ENCODE data around the gene MYOF. TPM values are rescaled to one million over a fixed set of nuclear protein-coding genes. Genes with fewer than 3 reads are reported as not detected.
"Not testable (repeated sequence)": the region's sequence is repeated elsewhere in the genome, so short reads cannot be mapped to it uniquely, and the experiment has no call there.

Gene MYOF
- total RNA-seq, 1 donor from 2014 or later, result 13.4 TPM

- Mint-ChIP-seq H3K4me3 (no peak overlapping the region), H3K4me1 (ENCODE audit: low read depth) (no peaks in the 10 kb centered on the region), H3K36me3 (ENCODE audit: low read depth) (no peaks in the 10 kb centered on the region), H3K27me3 (ENCODE audit: insufficient read depth) (no peaks in the 10 kb centered on the region), H3K27ac (no peak overlapping the region), H3K9me3 (no peaks in the 10 kb centered on the region)
- intact Hi-C loops (cut with micrococcal nuclease), result no loop called here
- no peak for DNase-seq (ENCODE audit: low spot score)
Observed at GRCh38 chr10:93445097-93445960, 36.8 kb downstream of the MYOF start.

GRCh38 chr10:93443481-93443880, 38.7 kb downstream of the MYOF start:
- H3K36me3 Mint-ChIP-seq (ENCODE audit: low read depth), result no peaks in the 10 kb centered on the region

GRCh38 chr10:93442721-93443120, 39.4 kb downstream of the MYOF start:
- H3K4me3 Mint-ChIP-seq; intact Hi-C loops (cut with micrococcal nuclease): not testable (repeated sequence)

More at GRCh38 chr10:93443481-93443880, 38.7 kb downstream of the MYOF start:
- H3K9me3 Mint-ChIP-seq, result no peaks in the 10 kb centered on the region
- no peaks in the 10 kb centered on the region for H3K27me3 Mint-ChIP-seq (ENCODE audit: insufficient read depth)
- no peak overlapping the region for H3K27ac Mint-ChIP-seq
- no peaks in the 10 kb centered on the region for H3K4me1 Mint-ChIP-seq (ENCODE audit: low read depth)
- intact Hi-C loops (cut with micrococcal nuclease), result no loop called here
- no peak for DNase-seq (ENCODE audit: low spot score)
- no peak overlapping the region for H3K4me3 Mint-ChIP-seq

GRCh38 chr10:93440591-93441091, 41.5 kb downstream of the MYOF start:
- H3K36me3 Mint-ChIP-seq (ENCODE audit: low read depth), result no peaks in the 10 kb centered on the region

More at GRCh38 chr10:93442721-93443120, 39.4 kb downstream of the MYOF start:
- not testable (repeated sequence) for H3K27me3 Mint-ChIP-seq (ENCODE audit: insufficient read depth); H3K9me3 Mint-ChIP-seq; DNase-seq (ENCODE audit: low spot score); H3K4me1 Mint-ChIP-seq (ENCODE audit: low read depth); H3K36me3 Mint-ChIP-seq (ENCODE audit: low read depth); H3K27ac Mint-ChIP-seq

GRCh38 chr10:93438613-93439253, 43.4 kb downstream of the MYOF start:
- no peak for DNase-seq (ENCODE audit: low spot score)
- H3K9me3 Mint-ChIP-seq, result no peaks in the 10 kb centered on the region
- H3K27me3 Mint-ChIP-seq (ENCODE audit: insufficient read depth), result no peaks in the 10 kb centered on the region
- H3K4me1 Mint-ChIP-seq (ENCODE audit: low read depth), result no peaks in the 10 kb centered on the region
- no peaks in the 10 kb centered on the region for H3K36me3 Mint-ChIP-seq (ENCODE audit: low read depth)
- H3K4me3 Mint-ChIP-seq, result no peak overlapping the region
- intact Hi-C loops (cut with micrococcal nuclease), result no loop called here
- H3K27ac Mint-ChIP-seq, result no peak overlapping the region

More at GRCh38 chr10:93440591-93441091, 41.5 kb downstream of the MYOF start:
- intact Hi-C loops (cut with micrococcal nuclease), result no loop called here
- H3K9me3 Mint-ChIP-seq, result no peaks in the 10 kb centered on the region
- no peaks in the 10 kb centered on the region for H3K27me3 Mint-ChIP-seq (ENCODE audit: insufficient read depth)
- no peak for DNase-seq (ENCODE audit: low spot score)
- H3K27ac Mint-ChIP-seq, result no peak overlapping the region
- H3K4me1 Mint-ChIP-seq (ENCODE audit: low read depth), result no peaks in the 10 kb centered on the region
- no peak overlapping the region for H3K4me3 Mint-ChIP-seq

- Mint-ChIP-seq H3K36me3 (ENCODE audit: low read depth) (no peaks in the 10 kb centered on the region), H3K27me3 (ENCODE audit: insufficient read depth) (no peaks in the 10 kb centered on the region), H3K4me3 (no peak overlapping the region), H3K4me1 (ENCODE audit: low read depth) (no peaks in the 10 kb centered on the region), H3K27ac (no peak overlapping the region), H3K9me3 (no peaks in the 10 kb centered on the region)
- no peak for DNase-seq (ENCODE audit: low spot score)
- intact Hi-C loops (cut with micrococcal nuclease), result no loop called here
Observed at GRCh38 chr10:93437946-93438612, 44.1 kb downstream of the MYOF start.

- no peaks in the 10 kb centered on the region for H3K4me1 Mint-ChIP-seq (ENCODE audit: low read depth)
- intact Hi-C loops (cut with micrococcal nuclease), result no loop called here
- H3K9me3 Mint-ChIP-seq, result no peaks in the 10 kb centered on the region
- H3K27me3 Mint-ChIP-seq (ENCODE audit: insufficient read depth), result no peaks in the 10 kb centered on the region
- no peak for DNase-seq (ENCODE audit: low spot score)
- no peaks in the 10 kb centered on the region for H3K36me3 Mint-ChIP-seq (ENCODE audit: low read depth)
- H3K27ac Mint-ChIP-seq, result no peak overlapping the region
- no peak overlapping the region for H3K4me3 Mint-ChIP-seq
Observed at GRCh38 chr10:93437086-93437945, 44.8 kb downstream of the MYOF start.

GRCh38 chr10:93436591-93437085, 45.5 kb downstream of the MYOF start:
- Mint-ChIP-seq H3K9me3 (no peaks in the 10 kb centered on the region), H3K27ac (no peak overlapping the region), H3K4me3 (no peak overlapping the region)

GRCh38 chr10:93435621-93436397, 46.3 kb downstream of the MYOF start:
- intact Hi-C loops (cut with micrococcal nuclease), result no loop called here
- Mint-ChIP-seq H3K27me3 (ENCODE audit: insufficient read depth) (no peaks in the 10 kb centered on the region), H3K27ac (no peak overlapping the region), H3K9me3 (no peaks in the 10 kb centered on the region), H3K4me3 (no peak overlapping the region), H3K36me3 (ENCODE audit: low read depth) (peaks cover 3% of the 10 kb centered on the region), H3K4me1 (ENCODE audit: low read depth) (no peaks in the 10 kb centered on the region)
- no peak for DNase-seq (ENCODE audit: low spot score)

More at GRCh38 chr10:93436591-93437085, 45.5 kb downstream of the MYOF start:
- intact Hi-C loops (cut with micrococcal nuclease), result no loop called here
- no peaks in the 10 kb centered on the region for H3K4me1 Mint-ChIP-seq (ENCODE audit: low read depth)
- H3K36me3 Mint-ChIP-seq (ENCODE audit: low read depth), result no peaks in the 10 kb centered on the region
- H3K27me3 Mint-ChIP-seq (ENCODE audit: insufficient read depth), result no peaks in the 10 kb centered on the region
- no peak for DNase-seq (ENCODE audit: low spot score)

- H3K27ac Mint-ChIP-seq, result no peak overlapping the region
- intact Hi-C loops (cut with micrococcal nuclease), result no loop called here
- H3K27me3 Mint-ChIP-seq (ENCODE audit: insufficient read depth), result no peaks in the 10 kb centered on the region
- H3K4me1 Mint-ChIP-seq (ENCODE audit: low read depth), result no peaks in the 10 kb centered on the region
- DNase-seq (ENCODE audit: low spot score), result no peak
- H3K4me3 Mint-ChIP-seq, result no peak overlapping the region
- peaks cover 3% of the 10 kb centered on the region for H3K36me3 Mint-ChIP-seq (ENCODE audit: low read depth)
- no peaks in the 10 kb centered on the region for H3K9me3 Mint-ChIP-seq
Observed at GRCh38 chr10:93434991-93435491, 47.1 kb downstream of the MYOF start.

- intact Hi-C loops (cut with micrococcal nuclease), result no loop called here
- H3K27me3 Mint-ChIP-seq (ENCODE audit: insufficient read depth), result no peaks in the 10 kb centered on the region
- no peak for DNase-seq (ENCODE audit: low spot score)
- no peak overlapping the region for H3K4me3 Mint-ChIP-seq
- H3K9me3 Mint-ChIP-seq, result peaks cover 7% of the 10 kb centered on the region
- peaks cover 6% of the 10 kb centered on the region for H3K4me1 Mint-ChIP-seq (ENCODE audit: low read depth)
- H3K36me3 Mint-ChIP-seq (ENCODE audit: low read depth), result peaks cover 5% of the 10 kb centered on the region
- H3K27ac Mint-ChIP-seq, result no peak overlapping the region
Observed at GRCh38 chr10:93431361-93431760, 50.8 kb downstream of the MYOF start.
